Stimulated activated CD4-positive, alpha-beta T cell treated with anti-CD3 and anti-CD28 coated beads, Interleukin-12 subunit alpha, Interleukin-12 subunit beta, amount 100 ng/mL, for 48 hours (primary cell): ENCODE data around the gene SCARB1.

Experiments
- DNase-seq, 3 donors: peaks; one replicate each; pipeline ENCODE4 v3.0.0-alpha.2; 2020; ENCODE audit warnings: low read depth in 2 of 3, low spot score in 1 of 3

The SCARB1 gene

DNA sequence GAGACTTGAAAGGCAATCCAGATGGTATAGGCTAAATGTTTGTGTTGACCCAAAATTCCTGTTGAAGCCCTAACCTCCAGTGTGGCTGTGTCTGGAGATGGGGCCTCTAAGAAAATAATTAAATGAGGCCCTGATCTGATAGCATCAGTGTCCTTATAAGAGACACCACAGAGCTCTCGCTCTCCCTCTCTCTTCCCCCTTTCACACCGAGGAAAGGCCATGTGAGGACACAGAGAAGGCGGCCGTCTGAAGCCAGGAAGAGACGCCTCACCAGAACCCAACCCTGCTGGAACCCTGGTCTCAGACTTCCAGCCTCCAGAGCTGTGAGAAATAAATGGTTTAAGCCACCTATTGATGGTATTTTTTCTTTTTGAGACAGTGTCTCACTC lies 87.5 kb downstream of the SCARB1 start:
- no peak for DNase-seq

DNA sequence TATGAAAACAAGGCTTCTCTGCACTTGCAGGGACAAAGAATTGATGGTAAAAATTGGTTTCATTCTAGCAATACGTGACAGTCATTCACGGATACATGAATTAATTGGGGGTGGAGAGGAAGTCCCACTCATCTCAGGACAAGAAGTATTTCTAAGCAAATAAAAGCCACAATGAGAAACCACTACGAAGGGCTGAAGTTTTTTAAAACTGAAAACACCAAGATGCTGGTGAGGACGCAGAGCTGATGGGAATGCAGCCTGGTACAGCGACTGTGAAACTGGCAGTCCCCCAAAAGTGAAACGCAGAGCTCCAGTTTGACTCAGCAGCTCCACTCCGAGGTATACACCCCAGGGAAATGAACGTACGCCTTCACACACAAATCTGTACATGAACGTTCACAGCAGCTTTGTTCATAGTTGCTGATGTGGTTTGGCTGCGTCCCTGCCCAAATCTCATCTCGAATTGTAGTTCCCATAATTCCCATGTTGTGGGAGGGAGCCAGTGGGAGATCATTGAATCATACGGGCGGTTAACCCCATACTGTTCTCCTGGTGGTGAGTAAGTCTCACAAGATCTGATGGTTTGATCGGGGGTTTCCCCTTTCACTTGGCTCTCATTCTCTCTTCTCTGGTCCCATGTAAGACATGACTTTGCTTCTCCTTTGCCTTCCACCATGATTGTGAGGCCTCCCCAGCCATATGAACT lies 89.0 kb downstream of the SCARB1 start:
- DNase-seq: peak; percentile 77 to 85 (median 80)

GRCh38 chr12:124774054-124774461 lies 89.6 kb downstream of the SCARB1 start:
- DNase-seq: peak in 1 of 3 donors; percentile 21

DNA sequence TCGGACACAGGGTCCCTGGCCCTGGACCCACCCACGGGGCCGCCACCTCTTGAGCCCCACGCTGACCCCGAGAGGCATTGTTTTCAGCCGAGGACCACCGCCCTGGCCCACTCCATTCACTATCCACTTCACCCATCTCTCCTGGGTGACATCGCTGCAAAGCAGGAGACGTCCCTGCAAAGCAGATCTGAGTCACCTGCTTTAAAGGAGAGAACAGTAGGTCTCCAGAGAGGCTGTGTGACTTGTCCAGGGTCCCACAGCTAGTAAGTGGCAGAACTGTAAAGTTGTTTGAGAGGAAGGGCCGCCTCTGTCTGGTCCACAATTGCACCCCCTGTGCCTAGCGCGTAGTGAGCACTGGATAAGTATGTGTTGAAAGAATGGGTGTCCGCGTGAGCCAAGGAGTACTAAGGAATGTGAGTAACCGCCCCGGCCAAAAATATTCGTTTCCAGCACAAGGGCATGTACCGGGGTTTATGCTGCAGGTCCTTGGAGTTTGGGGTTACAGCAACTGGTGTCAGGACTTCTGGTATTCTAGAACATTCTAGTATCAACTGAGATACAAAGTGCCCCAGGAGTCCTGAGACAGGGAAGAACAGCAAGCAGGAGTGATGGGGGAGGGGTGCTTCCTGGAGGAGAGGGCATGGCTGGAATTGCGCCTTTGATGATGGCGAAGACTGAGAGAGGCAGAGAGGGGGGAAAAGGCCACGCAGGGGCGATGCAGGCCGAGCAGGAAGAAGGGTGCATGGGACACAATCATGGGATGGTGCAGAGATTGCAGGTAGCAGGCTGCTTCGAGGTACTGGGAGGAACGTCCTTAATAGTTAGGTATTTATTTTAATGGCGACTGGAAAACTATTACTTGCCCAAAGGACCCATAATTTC lies 91.1 kb downstream of the SCARB1 start:
- DNase-seq: no peak

GRCh38 chr12:124771462-124772288 lies 92.0 kb downstream of the SCARB1 start:
- peak; percentile 61 to 92 (median 74) for DNase-seq

- DNase-seq: no peak
These were observed 92.9 kb downstream of the SCARB1 start for GRCh38 chr12:124770728-124771127.

GRCh38 chr12:124769881-124770512 lies 93.7 kb downstream of the SCARB1 start:
- no peak for DNase-seq

DNA sequence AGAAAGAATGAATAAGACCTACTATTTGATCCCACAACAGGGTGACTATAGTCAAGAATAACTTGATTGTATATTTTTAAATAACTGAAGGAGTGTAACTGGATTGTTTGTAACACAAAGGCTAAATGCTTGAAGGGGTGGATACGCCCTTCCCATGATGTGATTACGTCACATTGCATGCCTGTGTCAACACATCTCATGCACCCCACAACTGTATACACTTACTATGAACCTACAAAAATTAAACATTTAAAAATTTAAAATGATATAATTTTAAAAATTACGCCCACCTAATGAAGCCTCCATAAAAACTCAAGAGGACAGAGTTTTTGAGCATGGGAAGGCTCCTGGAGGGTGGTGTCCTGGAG lies 94.5 kb downstream of the SCARB1 start:
- no peak for DNase-seq

GRCh38 chr12:124768452-124769162 lies 95.1 kb downstream of the SCARB1 start:
- DNase-seq: no peak

DNA sequence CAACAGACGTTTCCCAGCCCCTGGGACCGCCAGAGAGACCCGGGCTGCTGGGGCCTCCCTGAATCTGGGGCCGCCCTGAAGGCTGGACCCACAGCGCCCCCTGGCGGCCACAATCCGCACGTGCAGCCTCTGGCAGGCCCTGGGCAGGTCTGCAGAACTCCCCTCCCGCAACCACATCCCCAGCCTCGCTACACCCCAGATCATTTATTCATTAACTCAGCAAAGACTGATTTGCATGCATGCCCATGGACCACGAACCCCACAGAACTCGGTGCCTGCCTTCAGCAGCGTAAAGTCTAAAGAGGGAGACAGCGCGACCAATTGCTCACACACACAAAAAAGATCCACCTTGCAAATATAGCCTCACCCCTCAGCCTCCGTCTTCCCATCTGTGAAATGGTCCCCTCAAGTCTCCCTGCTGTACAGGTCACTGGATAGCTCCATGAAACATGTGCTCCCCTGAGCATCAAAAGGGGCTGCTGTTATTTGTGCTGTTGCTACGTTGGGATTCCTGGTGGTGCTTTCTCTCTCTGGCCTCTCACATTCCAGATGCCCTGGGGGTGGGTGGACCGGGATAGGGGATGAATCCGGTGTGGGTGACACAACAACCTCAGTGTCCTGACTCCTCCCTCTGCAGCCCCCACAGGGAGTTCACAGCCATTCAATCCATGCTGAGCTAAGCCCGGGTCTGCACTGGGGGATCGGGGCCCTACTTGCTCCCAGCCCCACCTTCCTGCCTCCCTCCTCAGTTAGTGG lies 96.4 kb downstream of the SCARB1 start:
- peak; percentile 70 to 83 (median 76) for DNase-seq

GRCh38 chr12:124766727-124767065 lies 97.0 kb downstream of the SCARB1 start:
- DNase-seq: no peak

DNA sequence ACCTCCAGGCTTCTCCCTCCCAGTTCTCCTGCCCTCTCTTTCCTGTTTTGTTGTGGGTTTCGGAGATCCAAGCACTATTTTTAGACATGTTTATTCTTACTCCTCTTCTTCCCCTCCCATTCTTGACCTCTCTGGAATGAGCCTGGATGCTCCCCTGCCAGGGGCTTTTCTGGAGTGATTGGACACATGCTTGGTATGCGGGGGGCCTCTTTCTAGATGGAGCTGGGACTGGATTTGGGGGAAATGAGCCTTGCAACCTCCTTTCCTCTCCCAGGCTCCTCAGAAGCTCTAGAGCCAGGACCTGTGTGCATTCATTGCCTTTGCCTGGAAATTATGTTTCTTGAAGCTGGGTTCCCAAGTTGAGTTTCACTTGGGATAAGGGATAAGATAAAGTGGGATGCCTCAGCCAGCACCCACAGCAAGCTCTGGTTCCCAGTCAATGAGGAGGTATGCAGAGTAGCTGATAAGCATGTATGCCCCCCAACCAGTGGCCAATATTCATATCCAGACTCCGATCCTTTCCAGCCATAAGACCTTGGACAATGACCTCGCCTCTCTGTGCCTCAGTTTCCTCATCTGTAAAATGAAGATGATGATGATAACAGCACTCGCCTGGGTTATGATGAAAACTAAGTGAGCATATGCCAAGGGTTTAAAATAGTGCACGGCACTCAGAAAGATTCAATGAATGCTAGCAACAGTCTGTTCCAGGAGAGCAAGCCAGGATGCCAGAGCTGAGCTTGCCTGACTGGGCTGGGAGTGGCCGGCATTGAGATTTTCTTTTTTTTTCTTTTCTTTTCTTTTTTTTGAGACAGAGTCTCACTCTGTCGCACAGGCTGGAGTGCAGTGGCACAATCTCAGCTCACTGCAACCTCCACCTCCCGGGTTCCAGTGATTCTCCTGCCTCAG lies 97.8 kb downstream of the SCARB1 start:
- no peak for DNase-seq

GRCh38 chr12:124764870-124765580 lies 98.6 kb downstream of the SCARB1 start:
- DNase-seq: no peak

DNA sequence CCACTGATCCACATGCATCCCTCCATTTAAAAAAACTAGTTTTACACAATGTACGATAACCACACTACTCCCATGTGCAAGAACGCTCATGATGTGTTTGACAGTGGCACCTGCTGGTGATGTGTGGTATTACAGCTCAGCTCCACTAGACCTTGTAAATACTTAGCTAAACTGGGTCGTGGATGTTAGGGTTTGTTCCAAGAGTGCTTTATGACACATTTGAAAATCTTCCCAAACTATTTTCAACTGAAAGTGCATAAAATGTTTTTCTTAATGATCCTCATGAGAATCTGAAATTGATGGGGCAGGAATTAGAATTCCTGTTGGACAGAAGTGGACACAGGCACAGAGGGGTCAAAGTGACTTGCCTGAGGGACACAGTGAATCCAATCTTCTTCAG lies 99.2 kb downstream of the SCARB1 start:
- DNase-seq: peak in 2 of 3 donors; percentile 20 to 42

- no peak for DNase-seq
These were observed 100.1 kb downstream of the SCARB1 start for GRCh38 chr12:124763594-124763979.

GRCh38 chr12:124762791-124763593 lies 100.7 kb downstream of the SCARB1 start:
- DNase-seq: peak in 1 of 3 donors; percentile 26

- no peak for DNase-seq
These were observed 101.3 kb downstream of the SCARB1 start for GRCh38 chr12:124762384-124762783.
